ENCODE measurements around the gene IQCK. TPM values are rescaled to one million over a fixed set of nuclear protein-coding genes. Genes with fewer than 3 reads are reported as not detected.
"Not testable (repeated sequence)": the region's sequence is repeated elsewhere in the genome, so short reads cannot be mapped to it uniquely, and the experiment has no call there.

Gene IQCK, protein sequence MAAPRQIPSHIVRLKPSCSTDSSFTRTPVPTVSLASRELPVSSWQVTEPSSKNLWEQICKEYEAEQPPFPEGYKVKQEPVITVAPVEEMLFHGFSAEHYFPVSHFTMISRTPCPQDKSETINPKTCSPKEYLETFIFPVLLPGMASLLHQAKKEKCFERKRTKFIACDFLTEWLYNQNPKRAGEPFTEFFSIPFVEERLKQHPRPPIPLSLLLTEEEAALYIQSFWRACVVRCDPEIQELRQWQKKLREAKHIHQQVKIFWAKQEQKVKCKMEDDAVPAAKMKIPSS
- 10 to 100 TPM; 17.5 to 18.1 TPM for total RNA-seq

DNA sequence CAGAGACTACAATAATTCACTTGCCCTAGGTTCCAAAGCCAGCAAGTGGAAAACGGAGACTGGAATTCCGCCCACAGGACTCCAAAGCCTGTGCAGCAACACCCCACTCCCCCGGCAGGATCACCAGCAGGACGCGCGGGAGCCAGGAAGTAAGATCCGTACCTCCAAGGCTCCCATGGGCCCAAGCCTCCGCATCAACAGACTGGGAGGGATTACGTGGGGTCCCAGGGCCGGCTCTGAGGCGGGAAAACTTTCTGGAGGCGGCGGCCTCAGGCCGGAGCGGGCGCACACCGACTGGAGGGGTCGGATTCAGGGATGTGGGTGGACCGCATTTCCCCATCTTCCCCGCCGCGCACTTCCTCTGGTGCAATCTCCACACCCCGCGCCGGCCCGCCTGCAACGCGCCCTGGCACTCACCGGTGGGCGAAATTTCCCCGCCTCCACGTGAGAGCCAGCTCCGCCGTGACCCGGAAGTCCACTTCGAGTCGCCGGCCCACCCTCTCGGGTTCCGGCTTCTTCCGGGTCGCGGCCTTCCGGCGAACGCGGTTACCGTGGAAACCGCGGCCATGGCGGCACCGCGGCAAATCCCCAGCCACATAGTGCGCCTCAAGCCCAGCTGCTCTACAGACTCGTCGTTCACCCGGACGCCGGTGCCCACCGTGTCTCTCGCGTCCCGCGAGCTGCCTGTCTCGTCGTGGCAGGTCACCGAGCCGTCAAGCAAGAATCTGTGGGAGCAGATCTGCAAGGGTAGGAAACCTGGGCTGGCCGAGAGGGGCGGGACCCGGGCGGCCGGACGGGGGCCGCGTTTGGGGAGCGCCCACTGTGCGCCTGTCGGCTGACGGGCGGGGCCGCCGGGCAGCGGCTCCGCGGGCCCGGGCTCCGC, at the start of gene IQCK, which contains the start of gene KNOP1:
Gene IQCK (plus strand): TSS at position 531 of the 883 bp plus-strand sequence. CDS start 36 bp downstream, at position 567.
Gene KNOP1 (minus strand): TSS at position 487 of the 883 bp plus-strand sequence. CDS start 3,192 bp downstream, outside the sequence.
- TF ChIP-seq, protein P1, sequence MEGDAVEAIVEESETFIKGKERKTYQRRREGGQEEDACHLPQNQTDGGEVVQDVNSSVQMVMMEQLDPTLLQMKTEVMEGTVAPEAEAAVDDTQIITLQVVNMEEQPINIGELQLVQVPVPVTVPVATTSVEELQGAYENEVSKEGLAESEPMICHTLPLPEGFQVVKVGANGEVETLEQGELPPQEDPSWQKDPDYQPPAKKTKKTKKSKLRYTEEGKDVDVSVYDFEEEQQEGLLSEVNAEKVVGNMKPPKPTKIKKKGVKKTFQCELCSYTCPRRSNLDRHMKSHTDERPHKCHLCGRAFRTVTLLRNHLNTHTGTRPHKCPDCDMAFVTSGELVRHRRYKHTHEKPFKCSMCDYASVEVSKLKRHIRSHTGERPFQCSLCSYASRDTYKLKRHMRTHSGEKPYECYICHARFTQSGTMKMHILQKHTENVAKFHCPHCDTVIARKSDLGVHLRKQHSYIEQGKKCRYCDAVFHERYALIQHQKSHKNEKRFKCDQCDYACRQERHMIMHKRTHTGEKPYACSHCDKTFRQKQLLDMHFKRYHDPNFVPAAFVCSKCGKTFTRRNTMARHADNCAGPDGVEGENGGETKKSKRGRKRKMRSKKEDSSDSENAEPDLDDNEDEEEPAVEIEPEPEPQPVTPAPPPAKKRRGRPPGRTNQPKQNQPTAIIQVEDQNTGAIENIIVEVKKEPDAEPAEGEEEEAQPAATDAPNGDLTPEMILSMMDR (IDR thresholded peaks at IDR 0.05) = no peak
- H3K9me3 ChIP-seq = no peaks in the 10 kb centered on the region
- H3K4me1 ChIP-seq (ENCODE audit: control insufficient read depth in 1 of 2, low read depth in 2 of 2) = peaks cover 3 to 20% of the 10 kb centered on the region in 2 donors
- H3K36me3 ChIP-seq = peaks cover 9% of the 10 kb centered on the region
- ATAC-seq (ENCODE audit: insufficient number of reproducible peaks, low FRiP score, low read depth) (peak; percentile 84), DNase-seq (ENCODE audit: low spot score) (peak; percentile 53)
- H3K4me3 ChIP-seq = peak within 1 kb of the TSS; percentile 98
- no peaks in the 10 kb centered on the region for H3K27me3 ChIP-seq (replicated peaks; ENCODE audit: insufficient read depth)
- H3K27ac ChIP-seq = peak within 1 kb of the TSS; percentile 52 to 64

DNA sequence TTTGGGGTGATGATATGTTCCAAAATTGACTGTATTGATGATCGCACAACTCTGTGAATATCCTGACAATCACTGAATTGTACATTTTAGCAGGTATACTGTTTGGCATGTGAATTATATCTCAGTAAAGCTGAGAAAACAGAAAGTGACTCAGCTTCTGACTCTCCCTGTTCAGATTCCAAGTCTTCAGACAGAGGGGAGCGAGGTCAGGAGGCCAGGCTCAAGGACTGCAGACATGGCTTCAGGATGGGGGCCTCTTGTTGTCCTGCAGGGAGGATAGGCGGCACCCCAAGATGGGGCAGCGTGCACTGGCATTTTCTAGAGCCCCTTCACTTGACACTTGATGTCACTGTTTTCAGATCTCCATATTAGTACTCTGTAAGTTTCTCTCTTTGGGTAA, 45.7 kb upstream of the IQCK start:
- Histone ChIP-seq H3K36me3 (peaks cover 10% of the 10 kb centered on the region), H3K27me3 (replicated peaks; ENCODE audit: insufficient read depth) (no peaks in the 10 kb centered on the region), H3K4me1 (ENCODE audit: control insufficient read depth in 1 of 2, low read depth in 2 of 2) (no peaks in the 10 kb centered on the region), H3K4me3 (no peak overlapping the region), H3K9me3 (no peaks in the 10 kb centered on the region), H3K27ac (no peak overlapping the region)
- ATAC-seq (ENCODE audit: insufficient number of reproducible peaks, low FRiP score, low read depth) = no peak
- TF ChIP-seq, protein P1 (IDR thresholded peaks at IDR 0.05) = no peak
- DNase-seq (ENCODE audit: low spot score) = no peak

DNA sequence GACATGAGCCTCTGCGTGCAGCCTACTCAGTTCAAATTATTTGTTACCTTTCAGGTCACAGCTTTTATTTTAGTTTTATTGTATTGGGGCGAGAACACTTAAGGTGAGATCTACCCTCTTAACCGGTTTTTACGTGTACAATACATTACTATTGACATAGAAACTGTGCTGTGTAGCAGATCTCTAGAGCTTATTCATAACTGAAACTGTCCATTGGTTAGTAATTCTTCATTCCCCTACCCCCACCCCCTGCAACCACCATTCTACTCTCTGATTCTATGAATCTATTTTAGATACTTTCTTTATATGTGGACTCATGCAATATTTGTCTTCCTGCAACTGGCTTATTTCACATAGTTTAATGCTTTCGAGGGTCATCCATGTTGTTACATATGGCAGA, 43.6 kb upstream of the IQCK start:
- H3K4me1 ChIP-seq (ENCODE audit: control insufficient read depth in 1 of 2, low read depth in 2 of 2) = no peaks in the 10 kb centered on the region
- ATAC-seq (ENCODE audit: insufficient number of reproducible peaks, low FRiP score, low read depth) (no peak), DNase-seq (ENCODE audit: low spot score) (no peak)
- no peaks in the 10 kb centered on the region for H3K27me3 ChIP-seq (replicated peaks; ENCODE audit: insufficient read depth)
- H3K4me3 ChIP-seq = no peak overlapping the region
- TF ChIP-seq, protein P1 (IDR thresholded peaks at IDR 0.05) = no peak
- no peaks in the 10 kb centered on the region for H3K9me3 ChIP-seq
- H3K36me3 ChIP-seq = peaks cover 6% of the 10 kb centered on the region
- no peak overlapping the region for H3K27ac ChIP-seq

DNA sequence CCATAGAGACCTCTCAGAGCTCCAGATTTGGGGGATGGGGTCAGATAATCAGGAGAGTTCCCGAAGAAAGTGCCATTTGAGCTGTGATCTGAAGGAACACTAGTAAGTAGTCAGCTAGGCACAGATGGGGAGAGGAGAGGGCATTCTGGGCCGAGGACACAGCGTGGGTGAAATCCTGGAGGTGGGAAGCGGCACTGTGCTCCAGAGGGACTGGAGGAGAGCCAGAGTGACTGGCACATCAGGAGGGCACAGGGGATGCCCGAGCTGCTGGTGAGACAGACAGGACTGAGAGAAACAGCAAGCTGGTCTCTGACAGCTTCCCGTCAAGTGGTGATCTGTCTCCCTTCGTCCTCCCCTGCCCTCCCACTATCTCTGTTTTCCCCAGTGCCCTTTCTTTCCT, 40.7 kb upstream of the IQCK start:
- no peak overlapping the region for H3K27ac ChIP-seq
- DNase-seq (ENCODE audit: low spot score) (no peak), ATAC-seq (ENCODE audit: insufficient number of reproducible peaks, low FRiP score, low read depth) (no peak)
- H3K4me1 ChIP-seq (ENCODE audit: control insufficient read depth in 1 of 2, low read depth in 2 of 2) = no peaks in the 10 kb centered on the region
- no peaks in the 10 kb centered on the region for H3K27me3 ChIP-seq (replicated peaks; ENCODE audit: insufficient read depth)
- TF ChIP-seq, protein P1 (IDR thresholded peaks at IDR 0.05) = no peak
- H3K9me3 ChIP-seq = no peaks in the 10 kb centered on the region
- no peak overlapping the region for H3K4me3 ChIP-seq
- peaks cover 1% of the 10 kb centered on the region for H3K36me3 ChIP-seq

DNA sequence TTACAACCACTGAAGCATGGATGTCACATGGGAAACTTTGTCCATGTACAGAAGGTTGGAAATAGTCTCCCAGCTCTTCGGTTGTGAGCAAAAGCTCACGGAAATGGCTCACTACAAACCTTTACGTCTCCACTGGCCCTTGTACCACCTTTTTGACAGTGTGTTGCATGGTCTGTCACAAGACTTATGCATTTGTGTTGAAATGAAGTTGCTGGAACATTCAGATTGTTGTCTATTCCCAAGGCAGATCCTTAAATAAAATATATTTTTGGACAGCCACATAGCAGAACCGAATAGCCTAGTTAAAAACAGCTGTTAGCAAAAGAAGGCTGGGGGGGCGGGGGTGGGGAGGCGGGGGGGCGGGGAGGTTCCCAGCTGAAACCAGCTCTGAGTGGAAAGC, 39.3 kb upstream of the IQCK start:
- DNase-seq (ENCODE audit: low spot score) (no peak), ATAC-seq (ENCODE audit: insufficient number of reproducible peaks, low FRiP score, low read depth) (no peak)
- no peaks in the 10 kb centered on the region for H3K27me3 ChIP-seq (replicated peaks; ENCODE audit: insufficient read depth)
- peaks cover 13% of the 10 kb centered on the region for H3K36me3 ChIP-seq
- no peaks in the 10 kb centered on the region for H3K4me1 ChIP-seq (ENCODE audit: control insufficient read depth in 1 of 2, low read depth in 2 of 2)
- no peak overlapping the region for H3K4me3 ChIP-seq
- no peaks in the 10 kb centered on the region for H3K9me3 ChIP-seq
- no peak overlapping the region for H3K27ac ChIP-seq
- TF ChIP-seq, protein P1 (IDR thresholded peaks at IDR 0.05) = no peak

DNA sequence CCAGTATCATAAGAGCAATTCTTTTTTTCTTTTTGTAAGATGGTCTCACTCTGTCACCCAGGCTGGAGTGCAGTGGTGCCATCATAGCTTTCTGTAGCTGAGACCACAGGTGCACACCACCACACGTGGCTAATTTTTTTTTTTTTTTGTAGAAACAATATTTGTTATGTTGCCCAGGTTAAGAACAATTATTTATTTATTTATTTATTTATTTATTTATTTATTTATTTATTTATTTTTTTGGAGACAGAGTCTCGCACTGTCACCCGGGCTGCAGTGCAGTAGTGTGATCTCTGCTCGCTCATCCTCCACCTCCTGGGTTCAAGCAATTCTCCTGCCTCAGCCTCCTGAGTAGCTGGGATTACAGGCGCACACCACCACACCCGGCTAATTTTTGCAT, 38.8 kb upstream of the IQCK start:
- not testable (repeated sequence) for DNase-seq (ENCODE audit: low spot score); H3K27me3 ChIP-seq (replicated peaks; ENCODE audit: insufficient read depth); ATAC-seq (ENCODE audit: insufficient number of reproducible peaks, low FRiP score, low read depth); H3K4me3 ChIP-seq; H3K4me1 ChIP-seq (ENCODE audit: control insufficient read depth in 1 of 2, low read depth in 2 of 2); H3K9me3 ChIP-seq; H3K27ac ChIP-seq
- peaks cover 18% of the 10 kb centered on the region for H3K36me3 ChIP-seq
